T-helper 1 cell treated with Interleukin-12 subunit alpha and Interleukin-12 subunit beta and Interleukin-4 antibody, amounts not matched to agents 30 μg/mL and 1 μg/mL, for 36 hours (primary cell): ENCODE results near the gene PLXNB3.
"Not testable (repeated sequence)": the region's sequence is repeated elsewhere in the genome, so short reads cannot be mapped to it uniquely, and the experiment has no call there.

Source experiments
- H3K27ac Mint-ChIP-seq: one replicate; pipeline ENCODE4 v1.8.0; 2021; ENCODE audit warnings: mild to moderate bottlenecking, mixed read lengths
- H3K27me3 Mint-ChIP-seq: one replicate; pipeline ENCODE4 v1.8.0; 2021; ENCODE audit warnings: low read depth, mixed read lengths
- H3K36me3 Mint-ChIP-seq: one replicate; pipeline ENCODE4 v1.8.0; 2021; ENCODE audit warnings: low read depth, mixed read lengths
- H3K4me1 Mint-ChIP-seq: one replicate; pipeline ENCODE4 v1.8.0; 2021; ENCODE audit warnings: low read depth, mixed read lengths
- H3K4me3 Mint-ChIP-seq: one replicate; pipeline ENCODE4 v1.8.0; 2021; ENCODE audit warnings: mild to moderate bottlenecking, moderate library complexity, mixed read lengths
- H3K9me3 Mint-ChIP-seq: one replicate; pipeline ENCODE4 v1.8.0; 2021; ENCODE audit warnings: mixed read lengths

PLXNB3 gene

DNA sequence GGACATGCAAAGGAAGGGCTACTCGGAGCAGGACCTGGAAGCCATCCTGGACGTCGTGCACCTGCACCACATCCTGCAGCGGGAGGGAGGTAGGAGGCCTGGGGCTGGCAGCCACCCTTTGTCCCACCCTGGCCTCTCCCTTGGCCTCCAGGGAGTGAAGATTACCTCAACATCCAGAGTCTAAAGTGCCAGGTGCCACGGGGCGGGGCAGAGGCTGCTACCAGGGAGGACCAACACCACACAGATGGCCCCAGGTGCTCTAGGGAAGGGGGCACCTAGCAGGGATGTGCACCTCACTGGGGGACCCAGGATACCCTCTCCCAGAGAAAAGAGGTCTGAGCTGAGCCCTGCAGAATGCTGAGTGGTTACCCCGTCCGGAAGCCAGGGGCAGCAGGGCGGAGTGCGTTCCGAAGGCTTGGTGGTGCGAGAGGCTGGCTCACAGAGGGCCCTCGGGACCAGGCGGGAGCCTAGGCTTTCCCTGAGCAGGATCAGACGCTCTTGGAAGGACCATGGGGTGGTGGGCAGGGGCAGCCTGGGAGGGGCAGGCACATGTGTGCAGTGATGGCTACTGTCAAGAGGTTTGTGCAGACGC is 23.3 kb upstream of the PLXNB3 start:
- no peaks in the 10 kb centered on the region for H3K9me3 Mint-ChIP-seq
- H3K27me3 Mint-ChIP-seq = no peaks in the 10 kb centered on the region
- H3K36me3 Mint-ChIP-seq = peaks cover 7% of the 10 kb centered on the region
- H3K4me3 Mint-ChIP-seq = peak overlapping the region; percentile 80
- H3K27ac Mint-ChIP-seq = peak overlapping the region; percentile 85
- H3K4me1 Mint-ChIP-seq = peaks cover 15% of the 10 kb centered on the region

DNA sequence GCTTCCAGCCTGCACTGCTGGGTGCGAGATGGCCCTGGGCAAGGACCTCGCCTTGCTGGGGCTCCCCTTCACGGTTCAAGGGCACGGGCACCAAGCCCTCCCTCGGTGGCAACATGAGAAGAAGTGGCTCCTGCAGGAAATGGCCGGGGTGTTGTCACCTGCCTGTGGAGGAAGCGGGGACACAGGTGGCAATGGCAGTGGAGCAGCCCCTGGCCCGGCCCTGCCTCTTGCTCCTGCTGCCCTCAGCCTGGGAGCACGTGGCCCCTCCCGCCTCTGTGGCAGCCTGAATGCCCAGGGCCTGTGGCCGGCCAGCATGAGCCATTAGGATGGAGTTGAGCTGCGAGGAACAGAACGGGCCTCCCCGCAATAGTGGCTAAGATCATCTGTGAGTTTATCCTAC is 22.6 kb upstream of the PLXNB3 start:
- Mint-ChIP-seq H3K36me3 (peaks cover 7% of the 10 kb centered on the region), H3K4me1 (peaks cover 14% of the 10 kb centered on the region), H3K27me3 (no peaks in the 10 kb centered on the region), H3K27ac (peak overlapping the region; percentile 45), H3K9me3 (no peaks in the 10 kb centered on the region), H3K4me3 (peak overlapping the region; percentile 80)

DNA sequence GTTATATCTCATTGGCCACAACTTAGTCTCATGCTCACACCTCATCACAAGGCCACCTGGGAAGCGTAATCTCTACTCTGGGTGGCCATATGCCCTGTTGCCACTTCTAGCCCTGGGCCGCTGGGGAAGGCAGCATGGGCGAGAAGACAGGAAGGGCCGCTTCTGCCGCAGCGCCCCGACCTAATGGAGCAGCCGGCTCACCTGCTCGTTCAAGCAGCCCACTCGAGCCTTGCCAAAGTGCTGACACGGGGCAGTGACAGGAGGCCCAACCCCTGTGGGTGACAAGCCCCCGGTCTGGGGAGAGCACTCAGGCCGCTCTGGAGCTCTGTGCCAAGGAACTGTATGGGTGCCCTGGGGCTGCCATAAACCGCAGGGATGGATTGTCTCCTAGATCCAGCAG is 21.9 kb upstream of the PLXNB3 start:
- H3K9me3 Mint-ChIP-seq, H3K36me3 Mint-ChIP-seq, H3K4me3 Mint-ChIP-seq, H3K27ac Mint-ChIP-seq, H3K27me3 Mint-ChIP-seq: not testable (repeated sequence)
- H3K4me1 Mint-ChIP-seq = peaks cover 14% of the 10 kb centered on the region

DNA sequence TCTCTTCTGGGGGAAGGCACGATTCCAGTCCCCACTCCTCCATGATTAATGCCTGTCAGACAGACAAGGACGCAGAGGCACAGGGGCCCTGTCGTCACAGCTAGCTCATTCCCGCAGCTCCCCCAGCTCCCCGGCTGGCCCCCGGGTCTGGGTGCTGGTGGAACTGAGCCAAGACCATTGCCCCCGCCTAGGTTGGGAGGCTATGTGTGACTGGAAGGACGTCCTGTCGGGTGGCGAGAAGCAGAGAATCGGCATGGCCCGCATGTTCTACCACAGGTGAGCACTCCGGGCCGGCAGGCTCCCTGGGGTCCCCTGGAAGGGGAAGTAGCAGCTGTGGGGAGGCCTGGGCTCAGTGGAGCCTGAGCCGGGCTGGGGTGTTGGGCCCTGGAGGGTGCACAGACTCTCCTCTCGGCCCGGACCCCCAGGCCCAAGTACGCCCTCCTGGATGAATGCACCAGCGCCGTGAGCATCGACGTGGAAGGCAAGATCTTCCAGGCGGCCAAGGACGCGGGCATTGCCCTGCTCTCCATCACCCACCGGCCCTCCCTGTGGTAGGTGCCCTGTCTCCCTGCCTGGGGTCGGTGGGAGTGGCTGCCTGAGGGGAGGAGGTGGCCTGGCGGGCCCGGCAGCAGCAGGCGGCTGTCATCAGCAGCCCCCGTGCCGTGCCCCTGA is 21.1 kb upstream of the PLXNB3 start:
- not testable (repeated sequence) for H3K4me3 Mint-ChIP-seq, H3K27ac Mint-ChIP-seq, H3K27me3 Mint-ChIP-seq, H3K36me3 Mint-ChIP-seq, H3K9me3 Mint-ChIP-seq
- peaks cover 14% of the 10 kb centered on the region for H3K4me1 Mint-ChIP-seq

DNA sequence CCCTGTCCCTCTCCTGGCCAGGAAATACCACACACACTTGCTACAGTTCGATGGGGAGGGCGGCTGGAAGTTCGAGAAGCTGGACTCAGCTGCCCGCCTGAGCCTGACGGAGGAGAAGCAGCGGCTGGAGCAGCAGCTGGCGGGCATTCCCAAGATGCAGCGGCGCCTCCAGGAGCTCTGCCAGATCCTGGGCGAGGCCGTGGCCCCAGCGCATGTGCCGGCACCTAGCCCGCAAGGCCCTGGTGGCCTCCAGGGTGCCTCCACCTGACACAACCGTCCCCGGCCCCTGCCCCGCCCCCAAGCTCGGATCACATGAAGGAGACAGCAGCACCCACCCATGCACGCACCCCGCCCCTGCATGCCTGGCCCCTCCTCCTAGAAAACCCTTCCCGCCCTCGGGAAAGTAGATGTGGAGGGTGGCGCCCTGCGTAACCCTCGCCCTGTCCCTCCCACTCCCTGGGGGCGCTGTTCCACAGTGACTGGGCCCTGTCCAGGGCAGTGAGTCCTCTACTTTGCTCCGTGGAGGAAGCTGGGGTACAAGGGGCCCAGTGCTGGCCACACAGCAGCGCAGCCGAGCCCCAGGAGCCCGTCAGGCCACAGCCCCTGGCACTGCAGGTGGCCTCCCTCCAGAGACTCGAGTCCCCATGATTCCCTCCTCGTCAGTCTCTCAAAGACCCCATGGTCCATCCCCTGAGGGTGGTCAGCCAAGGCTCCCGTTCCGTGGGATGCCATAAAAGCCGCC is 20.4 kb upstream of the PLXNB3 start:
- H3K4me1 Mint-ChIP-seq = peaks cover 14% of the 10 kb centered on the region
- not testable (repeated sequence) for H3K9me3 Mint-ChIP-seq, H3K4me3 Mint-ChIP-seq, H3K36me3 Mint-ChIP-seq, H3K27me3 Mint-ChIP-seq, H3K27ac Mint-ChIP-seq

DNA sequence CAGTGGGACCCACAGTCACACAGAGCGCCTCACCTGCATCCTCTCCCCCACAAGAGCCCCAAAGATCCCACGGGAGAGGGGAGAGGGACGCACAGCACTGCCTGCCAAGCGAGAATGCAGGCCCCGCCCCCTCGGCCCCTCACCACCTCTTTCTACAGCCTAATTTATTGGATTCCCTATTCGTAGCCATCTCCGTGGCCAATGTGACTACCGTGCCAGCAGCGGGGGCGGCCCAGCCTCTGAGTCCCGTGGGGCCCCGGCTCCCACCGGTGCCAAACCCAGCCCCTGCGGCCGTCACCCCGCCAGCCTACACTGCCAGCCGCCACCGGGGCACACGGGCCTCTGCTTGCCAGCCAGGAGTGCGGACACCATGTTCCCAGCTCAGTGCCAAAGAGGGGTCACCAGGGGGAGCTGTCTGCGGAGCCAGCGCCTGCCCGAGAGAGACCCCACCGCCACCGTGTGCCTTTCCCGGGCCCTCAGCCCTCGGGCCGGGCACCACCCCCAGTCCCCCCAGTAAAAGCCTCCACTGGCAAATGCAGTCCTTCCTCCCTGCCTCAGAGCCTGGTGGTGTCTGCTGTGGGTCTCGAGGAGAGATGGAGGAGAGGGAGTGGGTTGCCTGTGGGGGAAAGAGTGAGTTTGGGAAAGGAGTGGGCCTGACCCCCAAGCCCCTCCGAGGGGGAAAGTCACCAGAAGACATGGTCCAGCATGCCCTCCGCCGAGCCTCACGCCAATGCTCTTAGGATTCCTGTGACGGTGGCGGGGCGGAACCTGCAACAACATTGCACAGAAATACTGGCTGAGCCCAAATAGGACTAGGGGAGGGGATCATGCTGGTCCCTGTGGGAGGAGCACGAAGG is 19.6 kb upstream of the PLXNB3 start:
- peaks cover 14% of the 10 kb centered on the region for H3K4me1 Mint-ChIP-seq
- no peak overlapping the region for H3K27ac Mint-ChIP-seq
- H3K36me3 Mint-ChIP-seq = peaks cover 5% of the 10 kb centered on the region
- H3K27me3 Mint-ChIP-seq = peaks cover under 1% of the 10 kb centered on the region
- no peak overlapping the region for H3K4me3 Mint-ChIP-seq
- H3K9me3 Mint-ChIP-seq = no peaks in the 10 kb centered on the region

DNA sequence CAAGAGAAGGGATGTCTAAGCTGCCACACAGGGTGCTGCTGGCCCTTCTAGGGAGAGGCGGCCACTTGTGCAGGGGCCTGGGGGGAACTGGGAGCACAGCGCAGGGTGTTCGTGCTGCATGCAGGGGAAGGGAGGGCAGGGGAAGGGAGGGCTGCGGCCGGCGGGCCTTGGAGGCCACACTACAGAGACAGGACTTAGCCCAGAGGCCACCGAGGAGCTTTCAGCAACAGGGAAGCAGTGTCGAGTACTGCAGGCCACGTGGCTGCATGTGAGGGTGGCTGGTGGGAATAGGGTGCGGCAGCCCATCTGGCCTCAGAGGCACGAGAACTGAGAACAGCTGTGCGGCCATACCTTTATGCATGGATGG is 19.0 kb upstream of the PLXNB3 start:
- H3K4me3 Mint-ChIP-seq, H3K27me3 Mint-ChIP-seq, H3K36me3 Mint-ChIP-seq, H3K4me1 Mint-ChIP-seq, H3K9me3 Mint-ChIP-seq, H3K27ac Mint-ChIP-seq: not testable (repeated sequence)

DNA sequence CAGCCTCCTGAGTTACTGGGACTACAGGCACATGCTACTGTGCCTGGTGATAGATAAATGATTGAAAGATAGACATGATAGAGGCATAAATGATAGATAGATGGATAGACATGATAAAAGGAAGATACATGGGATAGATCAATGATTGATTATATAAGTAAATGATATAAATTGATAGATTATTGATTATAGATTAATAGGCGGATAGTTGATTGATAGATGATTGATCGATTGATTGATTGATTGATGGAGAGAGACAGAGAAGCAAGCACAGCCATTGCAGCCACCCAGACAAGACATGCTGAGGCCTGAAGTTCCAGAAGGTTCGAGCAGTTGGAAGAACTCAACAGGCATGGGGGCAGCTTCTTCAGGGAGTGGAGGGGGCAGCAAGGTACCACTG is 17.7 kb upstream of the PLXNB3 start:
- no peaks in the 10 kb centered on the region for H3K9me3 Mint-ChIP-seq
- no peak overlapping the region for H3K4me3 Mint-ChIP-seq
- H3K27me3 Mint-ChIP-seq = peaks cover 9% of the 10 kb centered on the region
- H3K4me1 Mint-ChIP-seq = no peaks in the 10 kb centered on the region
- H3K36me3 Mint-ChIP-seq = no peaks in the 10 kb centered on the region
- no peak overlapping the region for H3K27ac Mint-ChIP-seq

DNA sequence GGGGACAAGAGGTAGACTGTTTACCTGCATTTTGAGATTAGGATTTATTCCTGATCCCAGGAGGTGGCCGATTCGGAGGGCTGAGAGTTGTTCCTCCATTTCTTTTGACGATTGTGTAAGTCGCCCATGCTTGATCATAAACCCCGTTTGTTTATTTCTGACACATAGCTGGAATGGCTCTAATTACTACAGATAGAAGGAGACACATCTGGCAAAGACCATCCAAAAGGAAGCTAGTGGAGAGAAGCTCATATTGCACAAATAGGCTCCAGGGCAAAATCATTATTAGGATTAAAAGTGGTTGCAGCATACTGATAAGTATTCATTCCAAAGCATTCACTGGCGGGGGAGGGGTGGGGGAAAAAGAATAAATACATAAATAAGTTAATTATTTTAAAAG is 17.1 kb upstream of the PLXNB3 start:
- not testable (repeated sequence) for H3K27me3 Mint-ChIP-seq, H3K36me3 Mint-ChIP-seq, H3K4me3 Mint-ChIP-seq, H3K9me3 Mint-ChIP-seq, H3K4me1 Mint-ChIP-seq, H3K27ac Mint-ChIP-seq

DNA sequence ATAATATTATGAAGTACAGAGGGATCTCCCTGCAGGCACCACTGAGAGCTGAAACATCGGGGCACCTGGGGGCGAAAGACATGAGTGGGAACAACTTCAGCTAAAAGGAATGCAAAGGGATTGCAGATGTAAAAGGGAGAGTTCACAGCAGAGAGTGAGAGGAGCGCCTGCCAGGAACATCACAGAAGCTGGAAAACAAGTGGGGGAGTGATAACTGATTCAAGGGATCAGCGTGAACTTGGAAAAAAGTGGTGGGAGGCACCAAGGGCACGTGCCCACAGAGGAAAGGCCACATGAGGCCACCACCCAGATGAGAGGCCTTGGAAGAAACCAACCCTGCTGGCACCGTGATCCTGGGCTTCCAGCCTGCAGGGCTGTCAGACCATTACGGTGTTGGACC is 15.0 kb upstream of the PLXNB3 start:
- H3K36me3 Mint-ChIP-seq, H3K27ac Mint-ChIP-seq, H3K4me1 Mint-ChIP-seq: not testable (repeated sequence)

DNA sequence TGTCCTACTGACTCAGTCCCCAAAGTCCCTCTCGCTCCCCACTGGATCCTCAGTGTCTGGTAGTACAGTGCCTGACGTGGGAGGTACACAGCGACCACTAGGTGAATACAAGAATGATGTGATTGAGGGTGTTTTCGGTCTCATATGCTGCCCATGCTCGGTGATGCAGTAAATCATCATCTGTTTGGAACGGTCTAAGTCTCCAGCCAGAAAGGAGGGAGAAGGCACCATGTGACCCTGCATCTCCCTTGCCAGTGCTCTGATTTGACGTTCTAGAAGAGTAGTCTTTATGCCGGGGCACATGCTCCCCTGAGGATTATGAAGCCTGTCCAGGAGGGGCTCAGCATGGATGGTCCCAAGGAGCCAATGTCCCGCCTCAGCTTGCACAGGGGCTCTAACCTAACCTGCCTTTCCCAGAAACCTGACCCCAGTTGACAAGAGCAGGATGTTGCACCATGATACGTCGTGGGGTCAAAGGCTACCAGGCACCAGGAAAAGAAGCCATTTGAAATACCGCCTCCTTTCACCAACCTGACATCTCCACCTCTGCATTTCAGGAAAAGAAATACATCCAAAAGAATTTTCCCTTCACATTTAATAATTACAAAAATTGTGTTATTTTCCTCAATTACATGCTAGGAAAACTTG is 13.8 kb upstream of the PLXNB3 start:
- Mint-ChIP-seq H3K27ac (no peak overlapping the region), H3K4me3 (no peak overlapping the region), H3K36me3 (no peaks in the 10 kb centered on the region), H3K9me3 (no peaks in the 10 kb centered on the region), H3K4me1 (peaks cover 3% of the 10 kb centered on the region), H3K27me3 (peaks cover 18% of the 10 kb centered on the region)

More for the DNA sequence above, 15.0 kb upstream of the PLXNB3 start:
- not testable (repeated sequence) for H3K9me3 Mint-ChIP-seq, H3K4me3 Mint-ChIP-seq
- peaks cover 18% of the 10 kb centered on the region for H3K27me3 Mint-ChIP-seq

DNA sequence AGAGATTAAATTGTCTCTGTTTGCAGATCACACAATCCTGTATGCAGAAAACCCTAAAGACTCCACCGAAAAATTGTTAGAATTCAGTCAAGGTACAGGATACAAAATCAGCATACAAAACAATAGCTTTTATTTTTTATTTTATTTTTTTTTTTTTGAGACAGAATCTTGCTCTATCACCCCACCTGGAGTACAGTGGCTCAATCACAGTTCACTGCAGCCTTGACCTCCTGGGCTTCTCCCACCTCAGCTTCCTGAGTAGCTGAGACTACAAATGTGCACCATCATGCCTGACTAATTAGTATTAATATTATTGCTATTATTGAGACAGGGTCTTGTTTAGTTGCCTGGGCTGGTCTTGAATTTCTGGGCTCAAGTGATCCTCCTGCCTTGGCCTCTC is 8.9 kb upstream of the PLXNB3 start:
- Mint-ChIP-seq H3K9me3 (no peaks in the 10 kb centered on the region), H3K4me1 (peaks cover 3% of the 10 kb centered on the region), H3K36me3 (no peaks in the 10 kb centered on the region), H3K4me3 (no peak overlapping the region), H3K27ac (no peak overlapping the region), H3K27me3 (peaks cover 18% of the 10 kb centered on the region)

DNA sequence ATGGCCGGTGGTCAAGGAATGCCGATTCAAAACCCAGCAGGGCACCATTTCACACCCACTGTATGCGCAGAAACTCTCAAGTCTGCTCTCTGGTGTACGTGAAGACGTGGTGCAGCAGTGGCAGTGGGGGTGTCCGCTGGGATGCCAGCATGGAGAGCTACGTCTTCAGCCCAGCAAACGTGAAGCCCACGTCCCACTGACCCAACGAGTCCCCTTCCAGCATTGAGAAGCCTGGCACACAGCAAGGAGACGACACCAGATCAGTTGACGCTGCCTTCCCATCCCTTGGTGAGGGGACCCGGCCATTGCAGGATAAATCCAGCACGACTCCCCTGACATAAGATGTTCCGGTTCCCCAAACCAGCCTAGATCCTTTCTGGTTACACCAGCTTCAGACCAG is 2.2 kb upstream of the PLXNB3 start:
- H3K4me1 Mint-ChIP-seq = peaks cover 6% of the 10 kb centered on the region
- no peaks in the 10 kb centered on the region for H3K9me3 Mint-ChIP-seq
- no peaks in the 10 kb centered on the region for H3K36me3 Mint-ChIP-seq
- no peak overlapping the region for H3K27ac Mint-ChIP-seq
- no peak overlapping the region for H3K4me3 Mint-ChIP-seq
- no peaks in the 10 kb centered on the region for H3K27me3 Mint-ChIP-seq

DNA sequence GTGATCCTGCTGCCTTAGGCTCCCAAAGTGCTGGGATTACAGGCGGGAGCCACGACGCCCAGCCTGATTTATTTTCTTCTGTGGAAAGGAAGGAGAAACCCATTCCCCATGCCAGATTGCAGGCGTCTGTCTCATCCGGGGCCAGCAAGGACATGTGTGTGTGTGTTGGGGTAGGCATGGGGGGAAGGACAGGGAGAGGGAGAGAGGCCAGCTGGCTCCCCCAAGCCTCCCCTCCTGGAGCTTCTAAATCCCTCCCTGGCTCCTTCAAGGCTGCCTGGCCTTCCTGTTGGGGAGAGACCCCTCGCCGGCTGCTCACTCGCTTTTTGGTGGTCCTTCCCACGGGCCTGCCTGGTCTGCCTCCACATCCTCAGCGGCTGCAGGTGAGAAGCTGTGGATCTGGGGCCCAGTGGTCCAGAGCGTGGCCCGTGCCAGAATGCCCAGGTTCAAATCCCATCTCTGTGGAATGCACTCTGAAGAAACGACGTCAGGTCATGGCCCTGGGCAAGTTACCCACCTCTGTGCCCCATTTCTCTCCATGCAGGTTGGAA is 1.3 kb upstream of the PLXNB3 start:
- H3K4me1 Mint-ChIP-seq = peaks cover 6% of the 10 kb centered on the region
- H3K36me3 Mint-ChIP-seq = no peaks in the 10 kb centered on the region
- H3K27ac Mint-ChIP-seq = no peak overlapping the region
- no peak overlapping the region for H3K4me3 Mint-ChIP-seq
- H3K9me3 Mint-ChIP-seq = no peaks in the 10 kb centered on the region
- no peaks in the 10 kb centered on the region for H3K27me3 Mint-ChIP-seq
